HUES48 (cell line): ENCODE results near the gene KLF2.
"Not testable (repeated sequence)": the region's sequence is repeated elsewhere in the genome, so short reads cannot be mapped to it uniquely, and the experiment has no call there.

ENCODE experiments used
- H3K27ac ChIP-seq: one replicate; pipeline ENCODE4 v1.7.0; 2013; ENCODE audit warnings: low read depth, low read length, inconsistent platforms
- H3K27me3 ChIP-seq: 2 replicates; pipeline ENCODE4 v1.6.1; 2013; ENCODE audit warnings: mild to moderate bottlenecking, low read length; ENCODE audit not compliant: control insufficient read depth, insufficient read depth
- H3K36me3 ChIP-seq: 2 replicates; pipeline ENCODE4 v1.6.1; 2013; ENCODE audit warnings: low read length; ENCODE audit not compliant: control insufficient read depth, insufficient read depth
- H3K4me1 ChIP-seq: 2 replicates; pipeline ENCODE4 v1.6.1; 2013; ENCODE audit warnings: mild to moderate bottlenecking, low read length; ENCODE audit not compliant: control insufficient read depth, insufficient read depth
- H3K4me3 ChIP-seq: 2 replicates; pipeline ENCODE4 v1.5.1; 2013; ENCODE audit warnings: mild to moderate bottlenecking, low read depth, low read length
- H3K9ac ChIP-seq: 2 replicates; pipeline ENCODE4 v1.6.1; 2013; ENCODE audit warnings: mild to moderate bottlenecking, low read depth, low read length, moderate library complexity
- H3K9me3 ChIP-seq: 2 replicates; pipeline ENCODE4 v1.6.1; 2013; ENCODE audit warnings: low read length; ENCODE audit not compliant: control insufficient read depth, insufficient read depth

The KLF2 gene

GRCh38 chr19:16293118-16294091 is 31.2 kb upstream of the KLF2 start:
- no peaks in the 10 kb centered on the region for H3K9me3 ChIP-seq
- H3K9ac ChIP-seq, result no peak overlapping the region
- no peaks in the 10 kb centered on the region for H3K36me3 ChIP-seq
- no peaks in the 10 kb centered on the region for H3K4me1 ChIP-seq
- no peak overlapping the region for H3K27ac ChIP-seq
- H3K27me3 ChIP-seq, result no peaks in the 10 kb centered on the region
- H3K4me3 ChIP-seq, result no peak overlapping the region

DNA sequence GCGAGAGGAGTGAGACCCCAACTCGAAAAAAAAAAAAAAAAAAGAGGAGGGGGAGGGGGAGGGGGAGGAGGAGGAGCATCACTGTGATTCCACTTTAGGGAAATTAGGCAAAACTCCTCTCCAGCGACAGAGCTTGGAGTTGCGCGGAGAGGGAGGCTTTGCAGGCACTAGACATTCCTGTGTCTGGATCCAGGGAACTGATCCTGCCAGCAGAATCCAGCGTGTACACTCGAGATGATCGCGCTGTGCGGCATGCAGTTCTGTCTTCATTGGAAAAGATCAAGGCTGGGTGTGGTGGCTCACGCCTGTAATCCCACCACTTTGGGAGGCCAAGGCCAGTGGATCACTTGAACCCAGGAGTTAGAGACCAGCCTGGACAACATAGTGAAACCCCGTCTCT is 29.6 kb upstream of the KLF2 start:
- Histone ChIP-seq H3K36me3 (no peaks in the 10 kb centered on the region), H3K27me3 (no peaks in the 10 kb centered on the region), H3K4me1 (no peaks in the 10 kb centered on the region), H3K9ac (no peak overlapping the region), H3K9me3 (no peaks in the 10 kb centered on the region), H3K27ac (no peak overlapping the region), H3K4me3 (no peak overlapping the region)

DNA sequence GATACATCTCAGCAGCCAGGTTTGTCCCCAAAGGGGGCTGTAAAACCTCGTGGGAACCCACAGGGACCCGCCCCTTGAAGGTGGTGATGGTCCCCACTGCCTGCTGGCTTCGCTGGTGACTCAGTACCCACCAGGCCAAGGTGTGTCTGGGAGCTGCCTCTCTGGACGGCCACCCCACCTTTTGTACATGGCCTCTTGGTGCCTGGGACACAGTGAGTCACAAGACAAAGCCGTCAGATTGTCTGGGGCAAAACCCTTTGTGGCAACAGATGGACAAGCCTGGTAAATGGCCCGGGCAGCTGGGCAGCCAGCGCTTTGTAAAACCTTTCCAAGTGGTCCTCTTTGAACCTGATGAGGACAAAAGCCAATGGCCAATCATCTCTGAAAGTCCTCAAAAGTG is 27.9 kb upstream of the KLF2 start:
- Histone ChIP-seq H3K4me1 (no peaks in the 10 kb centered on the region), H3K27me3 (no peaks in the 10 kb centered on the region), H3K27ac (no peak overlapping the region), H3K9ac (no peak overlapping the region), H3K4me3 (no peak overlapping the region), H3K9me3 (no peaks in the 10 kb centered on the region), H3K36me3 (no peaks in the 10 kb centered on the region)

- no peaks in the 10 kb centered on the region for H3K4me1 ChIP-seq
- no peaks in the 10 kb centered on the region for H3K9me3 ChIP-seq
- no peak overlapping the region for H3K4me3 ChIP-seq
- H3K27me3 ChIP-seq, result no peaks in the 10 kb centered on the region
- no peaks in the 10 kb centered on the region for H3K36me3 ChIP-seq
- H3K27ac ChIP-seq, result no peak overlapping the region
- no peak overlapping the region for H3K9ac ChIP-seq
Measured at GRCh38 chr19:16297575-16298178, 26.9 kb upstream of the KLF2 start.

GRCh38 chr19:16298334-16298733 is 26.3 kb upstream of the KLF2 start:
- Histone ChIP-seq H3K4me3 (no peak overlapping the region), H3K9me3 (no peaks in the 10 kb centered on the region), H3K4me1 (no peaks in the 10 kb centered on the region), H3K36me3 (no peaks in the 10 kb centered on the region), H3K27ac (no peak overlapping the region), H3K9ac (no peak overlapping the region), H3K27me3 (no peaks in the 10 kb centered on the region)

DNA sequence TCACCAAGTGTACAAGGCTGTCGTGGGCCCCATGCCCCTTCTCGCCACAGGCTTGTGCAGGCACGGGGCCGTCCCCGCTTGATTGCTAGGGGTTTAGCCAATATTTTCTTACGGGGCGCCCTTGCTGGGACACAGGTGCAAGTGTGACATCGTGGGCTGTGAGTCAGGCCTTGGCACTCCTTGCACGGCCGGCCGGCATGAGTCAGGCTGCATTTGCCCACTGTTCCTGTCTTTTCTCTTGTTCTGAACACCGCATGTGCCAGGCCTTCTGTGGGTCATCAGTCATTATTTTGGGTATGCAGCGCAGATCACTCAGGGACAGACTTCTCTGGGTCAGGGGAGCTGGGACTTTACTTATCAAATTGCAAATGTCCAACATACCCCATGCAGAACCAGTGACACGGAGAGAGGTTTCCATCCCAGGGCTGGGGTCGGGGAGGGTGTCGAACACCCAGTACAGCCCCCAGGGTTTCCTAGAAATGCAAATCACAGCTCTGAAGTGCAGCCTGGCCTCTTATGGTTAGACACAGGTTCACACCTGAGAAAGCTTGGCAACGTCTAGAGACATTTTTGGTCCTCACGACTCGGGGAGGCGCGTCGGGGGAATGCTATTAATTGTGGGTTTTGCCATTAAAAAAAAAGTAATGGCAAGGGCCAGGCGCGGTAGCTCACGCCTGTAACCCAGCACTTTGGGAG is 22.5 kb upstream of the KLF2 start:
- no peak overlapping the region for H3K4me3 ChIP-seq
- no peak overlapping the region for H3K27ac ChIP-seq
- H3K27me3 ChIP-seq, result no peaks in the 10 kb centered on the region
- no peaks in the 10 kb centered on the region for H3K4me1 ChIP-seq
- no peaks in the 10 kb centered on the region for H3K36me3 ChIP-seq
- H3K9ac ChIP-seq, result no peak overlapping the region
- H3K9me3 ChIP-seq, result no peaks in the 10 kb centered on the region

- Histone ChIP-seq H3K4me3 (no peak overlapping the region), H3K27ac (no peak overlapping the region), H3K9ac (no peak overlapping the region), H3K4me1 (no peaks in the 10 kb centered on the region), H3K27me3 (no peaks in the 10 kb centered on the region), H3K9me3 (no peaks in the 10 kb centered on the region), H3K36me3 (no peaks in the 10 kb centered on the region)
Measured at GRCh38 chr19:16303755-16304154, 20.9 kb upstream of the KLF2 start.

DNA sequence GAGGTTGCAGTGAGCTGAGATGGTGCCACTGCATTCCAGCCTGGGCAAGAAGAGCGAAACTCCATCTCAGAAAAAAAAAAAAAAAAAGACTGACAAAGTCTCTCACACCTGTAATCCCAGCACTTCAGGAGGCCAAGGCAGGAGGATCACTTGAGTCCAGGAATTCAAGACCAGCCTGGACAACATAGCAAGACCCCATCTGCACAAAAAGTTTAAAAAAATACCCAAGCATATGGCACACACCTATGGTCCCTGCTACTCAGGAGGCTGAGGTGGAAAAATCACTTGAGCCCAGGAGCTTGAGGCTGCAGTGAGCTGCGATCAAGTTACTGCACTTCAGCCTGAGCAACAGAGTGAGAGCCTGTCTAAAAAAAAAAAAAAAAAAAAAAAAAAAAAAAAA is 20.1 kb upstream of the KLF2 start:
- not testable (repeated sequence) for H3K4me3 ChIP-seq, H3K9me3 ChIP-seq, H3K27ac ChIP-seq, H3K36me3 ChIP-seq, H3K9ac ChIP-seq, H3K4me1 ChIP-seq, H3K27me3 ChIP-seq

DNA sequence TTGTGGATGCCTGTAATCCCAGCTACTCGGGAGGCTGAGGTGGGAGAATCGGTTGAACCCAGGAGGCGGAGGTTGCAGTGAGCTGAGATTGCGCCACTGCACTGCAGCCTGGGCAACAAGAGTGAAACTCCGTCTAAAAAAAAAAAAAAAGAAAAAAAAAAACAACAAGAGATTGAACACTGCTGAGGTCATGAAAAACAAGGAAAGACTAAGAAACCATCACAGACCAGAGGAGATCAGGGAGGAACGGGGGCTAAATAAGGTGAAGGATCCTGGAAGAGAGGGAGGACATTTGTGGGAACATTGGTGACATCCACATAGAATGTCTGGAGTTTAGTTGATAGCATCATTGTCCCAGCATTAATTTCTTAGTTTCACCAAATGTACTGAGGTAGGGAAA is 19.6 kb upstream of the KLF2 start:
- not testable (repeated sequence) for H3K36me3 ChIP-seq, H3K27me3 ChIP-seq, H3K9me3 ChIP-seq, H3K27ac ChIP-seq, H3K4me1 ChIP-seq, H3K9ac ChIP-seq, H3K4me3 ChIP-seq

- Histone ChIP-seq H3K36me3 (no peaks in the 10 kb centered on the region), H3K4me1 (no peaks in the 10 kb centered on the region), H3K9ac (no peak overlapping the region), H3K27ac (no peak overlapping the region), H3K27me3 (no peaks in the 10 kb centered on the region), H3K9me3 (no peaks in the 10 kb centered on the region), H3K4me3 (no peak overlapping the region)
Measured at GRCh38 chr19:16306728-16307402, 17.8 kb upstream of the KLF2 start.
